ENCODE data around the gene CES5A.
"Not testable (repeated sequence)": the region's sequence is repeated elsewhere in the genome, so short reads cannot be mapped to it uniquely, and the experiment has no call there.

Gene CES5A

GRCh38 chr16:55825115-55825728 is 50.0 kb downstream of the CES5A start:
- no peak for DNase-seq

GRCh38 chr16:55824473-55825000 is 50.6 kb downstream of the CES5A start:
- DNase-seq, result no peak

DNA sequence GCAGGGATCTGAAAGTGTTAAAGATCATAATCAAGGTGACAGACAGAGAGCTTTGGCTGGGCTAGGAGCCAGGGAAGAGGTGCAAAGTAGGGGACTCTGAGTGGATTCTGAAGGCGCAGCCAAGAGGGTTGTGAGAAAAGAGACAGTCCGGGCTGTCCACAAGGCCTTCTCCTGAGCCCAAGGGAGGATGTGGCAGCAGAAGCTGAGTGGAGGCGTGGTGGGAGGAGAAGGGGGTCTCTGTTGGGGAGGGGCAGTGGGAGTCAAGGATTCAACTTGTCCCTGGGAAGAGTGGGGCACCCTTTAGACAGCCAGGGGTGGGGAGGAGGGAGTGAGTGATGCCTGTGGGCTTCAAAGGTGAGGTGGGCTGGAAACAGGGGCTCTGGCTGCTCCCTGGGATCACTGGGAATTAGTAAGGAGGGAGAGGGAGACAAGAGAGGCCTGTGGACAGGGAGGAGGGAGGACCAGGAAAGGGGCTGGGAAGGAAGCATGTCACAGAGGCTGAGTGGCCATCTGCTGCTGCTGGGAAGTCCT is 52.8 kb downstream of the CES5A start:
- no peak for DNase-seq

DNA sequence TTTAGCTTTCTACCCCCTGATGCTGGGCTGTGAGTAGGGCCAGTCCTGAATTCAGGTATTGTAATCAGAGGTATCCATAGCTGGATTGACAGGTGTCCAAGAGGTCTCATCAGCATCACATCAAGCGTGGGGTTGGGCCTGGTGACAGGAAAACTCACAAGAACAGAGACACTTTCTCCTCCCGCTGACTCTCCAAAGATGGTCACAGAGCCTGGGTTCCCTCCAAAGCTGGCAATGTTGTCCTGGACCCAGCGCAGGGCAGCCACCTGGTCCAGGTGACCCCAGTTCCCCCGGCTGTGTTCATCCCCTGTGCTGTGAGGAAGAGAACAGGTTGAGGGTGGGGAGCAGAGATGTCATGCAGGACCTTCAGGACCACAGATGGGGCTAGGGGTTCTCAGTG is 54.0 kb downstream of the CES5A start:
- no peak for DNase-seq

DNA sequence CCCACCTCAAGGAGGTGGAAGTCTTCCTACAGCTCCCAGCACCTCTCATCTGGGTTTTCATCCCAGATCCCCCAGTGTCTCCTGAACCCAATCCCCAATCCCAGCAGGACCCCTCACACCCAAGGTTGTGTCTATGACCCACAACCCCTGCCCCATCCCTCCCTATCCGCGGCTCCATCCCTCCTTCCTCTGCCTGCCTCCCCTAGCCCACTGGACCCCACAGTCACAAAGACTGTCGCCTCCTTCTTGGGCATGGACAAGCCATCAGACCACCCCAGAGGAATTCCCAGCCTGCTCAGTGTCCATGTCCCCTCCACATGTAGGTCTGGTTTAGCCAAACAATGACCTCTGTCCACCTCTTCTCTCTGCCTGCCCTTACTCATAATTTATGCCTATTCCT is 54.6 kb downstream of the CES5A start:
- DNase-seq, result no peak

GRCh38 chr16:55817236-55817912 is 57.8 kb downstream of the CES5A start:
- no peak for DNase-seq

DNA sequence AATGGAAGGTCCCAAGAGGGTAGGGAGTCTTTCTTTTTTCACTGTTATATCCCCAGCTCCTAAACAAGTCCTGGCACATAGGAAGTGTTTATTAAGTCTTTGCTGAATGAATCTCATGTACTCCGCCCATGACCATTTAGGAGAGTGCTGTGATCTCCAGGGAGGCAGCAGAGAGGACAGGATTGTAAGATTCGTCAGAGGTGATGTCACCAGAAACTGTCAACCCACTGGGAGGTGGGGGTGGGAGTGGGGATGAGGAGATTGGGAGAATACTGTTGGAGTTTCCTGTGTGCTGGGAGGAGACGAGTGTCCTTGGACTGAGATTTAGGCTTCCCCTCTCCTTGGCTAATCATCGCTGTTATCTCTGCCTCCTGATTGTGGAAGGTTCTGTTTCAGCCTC is 59.0 kb downstream of the CES5A start:
- DNase-seq, result not testable (repeated sequence)

GRCh38 chr16:55815320-55815719 is 59.9 kb downstream of the CES5A start:
- no peak for DNase-seq

DNA sequence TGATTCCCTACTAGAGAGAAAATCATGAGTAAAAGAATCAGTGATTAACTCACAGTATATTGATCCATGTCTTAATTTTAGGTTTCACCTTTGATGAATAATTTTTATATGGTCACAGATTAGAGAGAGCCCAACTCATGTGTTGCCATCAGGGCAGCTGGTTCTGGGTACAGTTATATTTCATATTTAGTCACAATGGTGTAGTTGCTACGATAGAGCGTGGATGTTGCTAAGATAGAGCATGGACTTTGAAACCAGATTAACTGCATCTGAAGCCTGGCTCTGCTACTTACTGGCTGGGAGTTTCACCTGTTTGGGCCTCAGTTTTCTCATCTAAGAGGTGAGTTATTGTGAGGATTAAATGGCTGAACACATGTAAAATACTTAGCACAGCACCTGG is 61.0 kb downstream of the CES5A start:
- not testable (repeated sequence) for DNase-seq

GRCh38 chr16:55813730-55814129 is 61.4 kb downstream of the CES5A start:
- not testable (repeated sequence) for DNase-seq

DNA sequence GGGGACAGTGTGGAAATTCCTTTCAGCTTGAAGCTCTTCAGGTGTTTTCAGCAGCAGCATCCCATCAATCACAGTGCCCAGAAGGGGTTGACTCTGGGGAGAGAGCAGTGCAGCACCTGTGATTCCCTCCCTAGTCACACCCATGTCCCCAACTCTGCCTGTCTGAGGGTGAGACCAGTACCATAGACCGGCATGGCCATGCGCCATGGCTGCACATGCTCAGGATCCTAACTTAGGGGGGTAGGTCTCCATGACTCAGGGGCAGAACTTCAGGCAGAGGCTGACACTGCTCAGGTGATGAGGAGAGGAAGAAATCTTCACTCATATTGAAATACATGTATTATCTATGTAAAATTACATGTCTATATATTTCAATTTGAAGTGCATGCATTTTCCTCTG is 62.2 kb downstream of the CES5A start:
- DNase-seq, result no peak

DNA sequence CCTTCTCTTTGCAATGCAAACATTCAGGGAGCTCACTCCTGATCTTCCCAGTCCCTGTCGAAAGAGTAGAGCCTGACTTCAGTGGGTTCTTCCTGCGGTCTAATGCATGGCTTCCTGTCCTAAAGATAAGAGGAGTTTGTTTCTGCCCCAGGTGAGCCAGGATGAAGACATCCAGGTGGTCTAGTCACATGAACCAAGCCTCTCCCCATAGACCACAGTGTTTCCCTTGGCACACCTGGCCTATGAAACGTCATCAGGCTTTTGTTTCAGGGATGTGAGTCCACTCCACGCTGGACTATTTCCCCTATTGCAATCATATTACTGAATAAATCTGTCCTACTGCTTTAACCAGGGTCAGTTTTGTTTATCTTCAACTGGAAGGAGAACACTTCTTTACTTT is 63.4 kb downstream of the CES5A start:
- no peak for DNase-seq

GRCh38 chr16:55810451-55810961 is 64.7 kb downstream of the CES5A start:
- DNase-seq, result no peak

- no peak for DNase-seq
These were observed 65.3 kb downstream of the CES5A start for GRCh38 chr16:55809851-55810250.

DNA sequence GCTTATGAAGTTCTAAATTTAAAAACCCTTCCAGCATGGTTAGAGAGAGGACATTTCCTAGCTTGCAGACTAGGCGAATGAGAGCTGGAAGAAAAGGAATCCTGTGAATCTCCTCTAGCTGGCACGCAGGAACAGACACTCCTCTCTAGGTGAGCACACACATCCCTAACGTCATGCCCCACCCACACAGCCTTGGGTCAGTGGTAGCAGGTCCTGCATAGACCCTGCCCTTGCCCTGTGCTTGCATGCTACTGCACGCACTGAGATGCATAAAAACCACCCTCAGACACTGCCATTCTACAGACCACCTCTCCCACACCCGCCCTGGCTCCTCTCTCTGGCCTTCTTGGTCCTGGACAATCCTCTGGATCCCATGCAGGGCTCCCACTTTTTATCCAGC is 65.8 kb downstream of the CES5A start:
- DNase-seq, result no peak

GRCh38 chr16:55808286-55808685 is 66.9 kb downstream of the CES5A start:
- DNase-seq, result not testable (repeated sequence)

DNA sequence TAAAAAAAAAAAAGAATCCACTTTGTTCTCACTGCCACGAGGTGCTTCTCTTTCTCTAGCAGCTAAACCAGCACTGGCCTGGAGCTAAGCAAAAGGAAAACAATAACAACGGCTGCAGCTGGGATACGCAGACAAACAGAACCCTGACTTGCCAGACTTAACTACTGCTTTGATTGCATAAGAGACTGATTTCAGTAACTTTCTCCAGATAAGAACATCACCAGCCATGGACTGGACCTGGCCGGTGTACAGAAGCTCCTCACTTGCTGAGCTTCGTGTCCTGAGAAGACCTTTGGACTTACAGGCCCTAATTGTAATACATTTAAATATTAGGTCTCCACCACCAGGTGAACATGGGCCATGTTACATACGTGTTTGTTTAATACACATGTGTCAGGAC is 70.1 kb downstream of the CES5A start:
- DNase-seq, result not testable (repeated sequence)

DNA sequence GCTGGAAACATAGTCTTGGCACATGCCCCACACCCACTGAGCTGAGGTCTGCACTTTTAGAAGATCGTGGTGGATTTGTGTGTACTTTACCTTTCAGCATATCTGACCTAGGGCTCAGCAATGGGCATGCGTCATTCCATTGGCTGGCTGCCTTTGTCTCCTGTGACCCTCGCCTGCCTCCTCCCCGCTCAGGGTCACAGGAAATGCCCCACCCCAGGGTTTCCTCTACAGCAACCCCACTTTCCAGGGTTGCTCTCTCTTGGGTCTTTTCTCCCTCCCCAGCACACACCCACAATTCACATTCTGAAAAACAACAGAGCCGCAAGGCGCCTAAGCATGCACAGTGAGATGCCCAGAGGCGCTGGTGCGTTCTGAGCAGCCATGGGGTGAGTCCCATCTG is 71.5 kb downstream of the CES5A start:
- DNase-seq, result not testable (repeated sequence)

Data from activated CD8-positive, alpha-beta memory T cell treated with anti-CD3 and anti-CD28 coated beads, Interleukin-2, amount 50 U/mL, for 4 hours (primary cell).